ENCODE data around the gene PTPRM.

Gene PTPRM

GRCh38 chr18:8196238-8196637 is 629.1 kb downstream of the PTPRM start:
- no CpG with 5 or more reads among the region's 4 CpGs for WGBS (ENCODE audit: insufficient coverage, insufficient read length)
- DNase-seq (ENCODE audit: low read depth, low spot score) = no peak
- Histone ChIP-seq H3K9me3 (ENCODE audit: control insufficient read depth, insufficient read depth, low read length) (no peaks in the 10 kb centered on the region), H3K36me3 (ENCODE audit: control insufficient read depth, insufficient read depth, low read length) (no peaks in the 10 kb centered on the region), H3K4me3 (ENCODE audit: low read length) (no peak overlapping the region), H3K4me1 (ENCODE audit: control insufficient read depth, insufficient read depth, low read length) (no peaks in the 10 kb centered on the region), H3K27me3 (ENCODE audit: control insufficient read depth, insufficient read depth, low read length) (no peaks in the 10 kb centered on the region), H3K27ac (ENCODE audit: low read length) (no peak overlapping the region)

GRCh38 chr18:8197499-8197898 is 630.4 kb downstream of the PTPRM start:
- no peak overlapping the region for H3K27ac ChIP-seq (ENCODE audit: low read length)
- H3K4me1 ChIP-seq (ENCODE audit: control insufficient read depth, insufficient read depth, low read length) = no peaks in the 10 kb centered on the region
- no peaks in the 10 kb centered on the region for H3K27me3 ChIP-seq (ENCODE audit: control insufficient read depth, insufficient read depth, low read length)
- H3K4me3 ChIP-seq (ENCODE audit: low read length) = no peak overlapping the region
- no peaks in the 10 kb centered on the region for H3K9me3 ChIP-seq (ENCODE audit: control insufficient read depth, insufficient read depth, low read length)
- no CpG with 5 or more reads among the region's 5 CpGs for WGBS (ENCODE audit: insufficient coverage, insufficient read length)
- no peak for DNase-seq (ENCODE audit: low read depth, low spot score)
- no peaks in the 10 kb centered on the region for H3K36me3 ChIP-seq (ENCODE audit: control insufficient read depth, insufficient read depth, low read length)

GRCh38 chr18:8207996-8208395 is 640.9 kb downstream of the PTPRM start:
- no peak for DNase-seq (ENCODE audit: low read depth, low spot score)
- no peaks in the 10 kb centered on the region for H3K4me1 ChIP-seq (ENCODE audit: control insufficient read depth, insufficient read depth, low read length)
- H3K27ac ChIP-seq (ENCODE audit: low read length) = no peak overlapping the region
- H3K27me3 ChIP-seq (ENCODE audit: control insufficient read depth, insufficient read depth, low read length) = no peaks in the 10 kb centered on the region
- no peaks in the 10 kb centered on the region for H3K36me3 ChIP-seq (ENCODE audit: control insufficient read depth, insufficient read depth, low read length)
- no CpG with 5 or more reads among the region's 5 CpGs for WGBS (ENCODE audit: insufficient coverage, insufficient read length)
- H3K9me3 ChIP-seq (ENCODE audit: control insufficient read depth, insufficient read depth, low read length) = no peaks in the 10 kb centered on the region
- H3K4me3 ChIP-seq (ENCODE audit: low read length) = no peak overlapping the region

GRCh38 chr18:8208716-8209115 is 641.6 kb downstream of the PTPRM start:
- H3K4me1 ChIP-seq (ENCODE audit: control insufficient read depth, insufficient read depth, low read length) = no peaks in the 10 kb centered on the region
- WGBS (ENCODE audit: insufficient coverage, insufficient read length) = no CpG with 5 or more reads among the region's 6 CpGs
- H3K27ac ChIP-seq (ENCODE audit: low read length) = no peak overlapping the region
- no peak overlapping the region for H3K4me3 ChIP-seq (ENCODE audit: low read length)
- no peaks in the 10 kb centered on the region for H3K36me3 ChIP-seq (ENCODE audit: control insufficient read depth, insufficient read depth, low read length)
- H3K27me3 ChIP-seq (ENCODE audit: control insufficient read depth, insufficient read depth, low read length) = no peaks in the 10 kb centered on the region
- H3K9me3 ChIP-seq (ENCODE audit: control insufficient read depth, insufficient read depth, low read length) = no peaks in the 10 kb centered on the region
- no peak for DNase-seq (ENCODE audit: low read depth, low spot score)

- no peak for DNase-seq (ENCODE audit: low read depth, low spot score)
- H3K4me3 ChIP-seq (ENCODE audit: low read length) = no peak overlapping the region
- no peaks in the 10 kb centered on the region for H3K27me3 ChIP-seq (ENCODE audit: control insufficient read depth, insufficient read depth, low read length)
- H3K9me3 ChIP-seq (ENCODE audit: control insufficient read depth, insufficient read depth, low read length) = no peaks in the 10 kb centered on the region
- H3K4me1 ChIP-seq (ENCODE audit: control insufficient read depth, insufficient read depth, low read length) = 0 out of 2 replicates have a peak, but pooled peaks cover 1% of the 10 kb centered on the region
- WGBS (ENCODE audit: insufficient coverage, insufficient read length) = no CpG with 5 or more reads among the region's 8 CpGs
- no peaks in the 10 kb centered on the region for H3K36me3 ChIP-seq (ENCODE audit: control insufficient read depth, insufficient read depth, low read length)
- H3K27ac ChIP-seq (ENCODE audit: low read length) = no peak overlapping the region
These were observed 646.0 kb downstream of the PTPRM start for GRCh38 chr18:8212896-8213780.

- Histone ChIP-seq H3K4me1 (ENCODE audit: control insufficient read depth, insufficient read depth, low read length) (0 out of 2 replicates have a peak, but pooled peaks cover 2% of the 10 kb centered on the region), H3K27ac (ENCODE audit: low read length) (no peak overlapping the region), H3K36me3 (ENCODE audit: control insufficient read depth, insufficient read depth, low read length) (no peaks in the 10 kb centered on the region), H3K9me3 (ENCODE audit: control insufficient read depth, insufficient read depth, low read length) (no peaks in the 10 kb centered on the region), H3K27me3 (ENCODE audit: control insufficient read depth, insufficient read depth, low read length) (no peaks in the 10 kb centered on the region), H3K4me3 (ENCODE audit: low read length) (no peak overlapping the region)
- WGBS (ENCODE audit: insufficient coverage, insufficient read length) = no CpG with 5 or more reads among the region's 2 CpGs
- DNase-seq (ENCODE audit: low read depth, low spot score) = no peak
These were observed 648.6 kb downstream of the PTPRM start for GRCh38 chr18:8215741-8216140.

GRCh38 chr18:8217051-8217564 is 650.0 kb downstream of the PTPRM start:
- no peak overlapping the region for H3K27ac ChIP-seq (ENCODE audit: low read length)
- 0 out of 2 replicates have a peak, but pooled peaks cover 2% of the 10 kb centered on the region for H3K4me1 ChIP-seq (ENCODE audit: control insufficient read depth, insufficient read depth, low read length)
- WGBS (ENCODE audit: insufficient coverage, insufficient read length) = no CpG with 5 or more reads among the region's 8 CpGs
- H3K4me3 ChIP-seq (ENCODE audit: low read length) = no peak overlapping the region
- H3K36me3 ChIP-seq (ENCODE audit: control insufficient read depth, insufficient read depth, low read length) = no peaks in the 10 kb centered on the region
- no peaks in the 10 kb centered on the region for H3K9me3 ChIP-seq (ENCODE audit: control insufficient read depth, insufficient read depth, low read length)
- no peaks in the 10 kb centered on the region for H3K27me3 ChIP-seq (ENCODE audit: control insufficient read depth, insufficient read depth, low read length)
- no peak for DNase-seq (ENCODE audit: low read depth, low spot score)

- Histone ChIP-seq H3K9me3 (ENCODE audit: control insufficient read depth, insufficient read depth, low read length) (no peaks in the 10 kb centered on the region), H3K27me3 (ENCODE audit: control insufficient read depth, insufficient read depth, low read length) (no peaks in the 10 kb centered on the region), H3K4me1 (ENCODE audit: control insufficient read depth, insufficient read depth, low read length) (0 out of 2 replicates have a peak, but pooled peaks cover 2% of the 10 kb centered on the region), H3K36me3 (ENCODE audit: control insufficient read depth, insufficient read depth, low read length) (no peaks in the 10 kb centered on the region), H3K4me3 (ENCODE audit: low read length) (no peak overlapping the region), H3K27ac (ENCODE audit: low read length) (no peak overlapping the region)
- DNase-seq (ENCODE audit: low read depth, low spot score) = no peak
- WGBS (ENCODE audit: insufficient coverage, insufficient read length) = no CpG with 5 or more reads among the region's 4 CpGs
These were observed 651.1 kb downstream of the PTPRM start for GRCh38 chr18:8218197-8218596.

GRCh38 chr18:8221452-8221851 is 654.3 kb downstream of the PTPRM start:
- H3K4me1 ChIP-seq (ENCODE audit: control insufficient read depth, insufficient read depth, low read length) = 0 out of 2 replicates have a peak, but pooled peaks cover 2% of the 10 kb centered on the region
- H3K36me3 ChIP-seq (ENCODE audit: control insufficient read depth, insufficient read depth, low read length) = no peaks in the 10 kb centered on the region
- no CpG with 5 or more reads among the region's 3 CpGs for WGBS (ENCODE audit: insufficient coverage, insufficient read length)
- H3K4me3 ChIP-seq (ENCODE audit: low read length) = no peak overlapping the region
- H3K27me3 ChIP-seq (ENCODE audit: control insufficient read depth, insufficient read depth, low read length) = no peaks in the 10 kb centered on the region
- H3K27ac ChIP-seq (ENCODE audit: low read length) = no peak overlapping the region
- DNase-seq (ENCODE audit: low read depth, low spot score) = no peak
- no peaks in the 10 kb centered on the region for H3K9me3 ChIP-seq (ENCODE audit: control insufficient read depth, insufficient read depth, low read length)

GRCh38 chr18:8224576-8224975 is 657.5 kb downstream of the PTPRM start:
- no peaks in the 10 kb centered on the region for H3K36me3 ChIP-seq (ENCODE audit: control insufficient read depth, insufficient read depth, low read length)
- WGBS (ENCODE audit: insufficient coverage, insufficient read length) = no CpG with 5 or more reads among the region's 3 CpGs
- H3K27ac ChIP-seq (ENCODE audit: low read length) = no peak overlapping the region
- H3K4me1 ChIP-seq (ENCODE audit: control insufficient read depth, insufficient read depth, low read length) = no peaks in the 10 kb centered on the region
- no peak for DNase-seq (ENCODE audit: low read depth, low spot score)
- H3K27me3 ChIP-seq (ENCODE audit: control insufficient read depth, insufficient read depth, low read length) = no peaks in the 10 kb centered on the region
- no peak overlapping the region for H3K4me3 ChIP-seq (ENCODE audit: low read length)
- H3K9me3 ChIP-seq (ENCODE audit: control insufficient read depth, insufficient read depth, low read length) = no peaks in the 10 kb centered on the region

Measured in iPS DF 6.9 (cell line).